Panc1 (cell line): ENCODE results near the gene VWC2L. TPM values are rescaled to one million over a fixed set of nuclear protein-coding genes. Genes with fewer than 3 reads are reported as not detected.

Experiments
- ATAC-seq: fragments of 200-7000 bp; cut with Tn5 transposase; 2 replicates; pipeline ENCODE4 v1.9.1; 2020; ENCODE audit warnings: mild to moderate bottlenecking, moderate library complexity
- BruUV-seq: library from RNA; stranded (reverse); fragments of 400-500 nt; replicated peaks from 2 replicates; lab custom pipeline; 2021; lab: Mats Ljungman, UMichigan
- CTCF ChIA-PET: fragments of 300-600 bp; sonication (Branson Sonifier 250); formaldehyde crosslinking; loops from one replicate; lab custom pipeline; 2022; ENCODE audit warnings: antibody characterized with exemption; lab: Charles Lee
- POLR2A ChIA-PET: fragments of 300-600 bp; sonication (Branson Sonifier 250); formaldehyde crosslinking; loops from one replicate; lab custom pipeline; 2022; ENCODE audit warnings: antibody characterized with exemption; lab: Charles Lee
- DNase-seq: peaks from one replicate; pipeline ENCODE4 v3.0.0-alpha.2; 2010; ENCODE audit warnings: low read depth, low spot score
- H3K27ac ChIP-seq: 2 replicates; pipeline ENCODE4 v1.5.1; 2011; ENCODE audit warnings: mild to moderate bottlenecking, low read length, inconsistent platforms
- H3K27me3 ChIP-seq: fragments of 200-500 bp; sonication (Bioruptor generic); 2 replicates; pipeline ENCODE4 v1.6.0; 2014; ENCODE audit warnings: low read length, inconsistent platforms; ENCODE audit not compliant: control insufficient read depth, insufficient read depth
- H3K36me3 ChIP-seq: fragments of 200-500 bp; sonication (Bioruptor generic); 2 replicates; pipeline ENCODE4 v1.5.1; 2014; ENCODE audit warnings: inconsistent platforms, mild to moderate bottlenecking, low read length, moderate library complexity; ENCODE audit not compliant: control insufficient read depth, insufficient read depth
- H3K4me1 ChIP-seq: 2 replicates; pipeline ENCODE4 v1.5.1; 2011; ENCODE audit warnings: inconsistent platforms, mild to moderate bottlenecking, low read length, moderate library complexity; ENCODE audit not compliant: control insufficient read depth, insufficient read depth
- H3K4me3 ChIP-seq, 2 experiments: 2 replicates each; pipeline ENCODE4 v1.5.1; 2011 to 2012; ENCODE audit warnings: low read depth in 2 of 2, low read length in 2 of 2, mild to moderate bottlenecking in 2 of 2, inconsistent platforms in 1 of 2, moderate library complexity in 1 of 2
- H3K9me3 ChIP-seq: fragments of 200-500 bp; sonication (Bioruptor generic); 2 replicates; pipeline ENCODE4 v1.5.1; 2014; ENCODE audit warnings: low read depth, mild to moderate bottlenecking, inconsistent platforms, low read length, moderate library complexity; ENCODE audit not compliant: control insufficient read depth, insufficient read depth
- POLR2AphosphoS5 ChIP-seq: IDR thresholded peaks from 2 replicates; pipeline ENCODE4 v1.6.1; 2012; ENCODE audit warnings: mild to moderate bottlenecking, low read depth, low read length, moderate library complexity
- SIN3A ChIP-seq: IDR thresholded peaks from 2 replicates; pipeline ENCODE4 v1.6.1; 2012; ENCODE audit warnings: low read depth, mild to moderate bottlenecking, low read length, moderate library complexity, borderline replicate concordance; ENCODE audit not compliant: insufficient read depth
- TCF7L2 ChIP-seq: IDR thresholded peaks from 2 replicates; pipeline ENCODE4 v1.6.1; 2011; ENCODE audit warnings: mild to moderate bottlenecking, low read depth, low read length, inconsistent platforms
- in situ Hi-C: cut with HindIII; loops from 2 replicates; pipeline ENCODE4 v1.10.0; 2016; ENCODE audit warnings: low sequenced_read_pairs, low pct_unique_long_range_greater_than_20kb
- intact Hi-C: fragments of 100-400 bp; cut with micrococcal nuclease; formaldehyde crosslinking; loops from one replicate; pipeline ENCODE4 v1.10.0; 2022; ENCODE audit not compliant: unreplicated experiment
- total RNA-seq: library from RNA; stranded (reverse); gene quantifications from one replicate; pipeline ENCODE4 v1.2.1, GENCODE V29; 2021; ENCODE audit not compliant: unreplicated experiment
- TF ChIP-seq, protein P1 (sequence below), 2 experiments: IDR thresholded peaks; 2 replicates each; pipeline ENCODE4 v1.6.1; 2011 to 2012; ENCODE audit warnings: low read depth in 2 of 2, control low read depth in 1 of 2, low read length in 1 of 2, mild to moderate bottlenecking in 1 of 2, moderate library complexity in 1 of 2; ENCODE audit not compliant: insufficient read depth in 1 of 2
- TF ChIP-seq, protein P2 (sequence below): fragments of 450-650 bp; IDR thresholded peaks from 2 replicates; pipeline ENCODE4 v1.5.1; 2017; ENCODE audit warnings: mild to moderate bottlenecking

VWC2L gene
- total RNA-seq, 1 experiment from 2014 or later, result not detected

DNA sequence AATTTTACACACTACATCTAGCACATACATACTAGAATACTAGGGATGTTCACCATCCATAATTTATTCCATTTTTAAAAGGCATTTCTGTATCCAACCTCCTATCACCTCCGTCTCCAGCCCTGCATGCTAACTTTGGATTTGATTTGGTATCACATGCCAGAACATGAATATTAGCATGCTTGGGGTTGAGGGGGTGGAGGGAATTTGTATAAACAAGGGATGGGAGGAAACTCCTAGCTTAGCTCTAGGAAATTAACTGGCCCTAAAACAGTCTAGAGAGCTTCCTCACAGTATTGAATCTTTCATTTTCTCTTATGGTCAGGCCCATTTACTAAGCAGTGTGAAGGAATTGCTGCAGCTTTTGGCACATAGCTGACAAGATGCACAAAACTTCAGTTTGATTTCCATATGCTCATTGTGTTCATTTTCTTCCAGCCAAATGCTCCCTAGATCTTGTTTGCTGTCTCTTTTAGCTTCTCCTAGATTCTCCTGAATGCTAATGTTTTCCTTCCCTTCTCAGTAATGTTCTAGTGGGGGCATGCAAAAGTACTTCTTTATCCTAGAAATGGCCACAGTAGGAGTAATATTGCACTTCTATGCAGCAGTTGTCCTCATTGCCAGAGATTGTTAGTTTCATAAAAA is 135.2 kb downstream of the VWC2L start:
- ATAC-seq, result no peak
- no peaks in the 10 kb centered on the region for H3K27me3 ChIP-seq
- no TSS peak for BruUV-seq
- no peaks in the 10 kb centered on the region for H3K36me3 ChIP-seq
- H3K9me3 ChIP-seq, result 0 out of 2 replicates have a peak, but pooled peaks cover 3% of the 10 kb centered on the region
- ChIA-PET POLR2A (no interaction called here), CTCF (no interaction called here)
- intact Hi-C loops (no loop called here), in situ Hi-C loops (no loop called here)
- H3K4me1 ChIP-seq, result no peaks in the 10 kb centered on the region
- H3K27ac ChIP-seq, result no peak overlapping the region
- no peak overlapping the region for H3K4me3 ChIP-seq
- DNase-seq, result no peak
- TF ChIP-seq SIN3A (no peak), POLR2AphosphoS5 (no peak), TCF7L2 (no peak)
- TF ChIP-seq, protein P1, sequence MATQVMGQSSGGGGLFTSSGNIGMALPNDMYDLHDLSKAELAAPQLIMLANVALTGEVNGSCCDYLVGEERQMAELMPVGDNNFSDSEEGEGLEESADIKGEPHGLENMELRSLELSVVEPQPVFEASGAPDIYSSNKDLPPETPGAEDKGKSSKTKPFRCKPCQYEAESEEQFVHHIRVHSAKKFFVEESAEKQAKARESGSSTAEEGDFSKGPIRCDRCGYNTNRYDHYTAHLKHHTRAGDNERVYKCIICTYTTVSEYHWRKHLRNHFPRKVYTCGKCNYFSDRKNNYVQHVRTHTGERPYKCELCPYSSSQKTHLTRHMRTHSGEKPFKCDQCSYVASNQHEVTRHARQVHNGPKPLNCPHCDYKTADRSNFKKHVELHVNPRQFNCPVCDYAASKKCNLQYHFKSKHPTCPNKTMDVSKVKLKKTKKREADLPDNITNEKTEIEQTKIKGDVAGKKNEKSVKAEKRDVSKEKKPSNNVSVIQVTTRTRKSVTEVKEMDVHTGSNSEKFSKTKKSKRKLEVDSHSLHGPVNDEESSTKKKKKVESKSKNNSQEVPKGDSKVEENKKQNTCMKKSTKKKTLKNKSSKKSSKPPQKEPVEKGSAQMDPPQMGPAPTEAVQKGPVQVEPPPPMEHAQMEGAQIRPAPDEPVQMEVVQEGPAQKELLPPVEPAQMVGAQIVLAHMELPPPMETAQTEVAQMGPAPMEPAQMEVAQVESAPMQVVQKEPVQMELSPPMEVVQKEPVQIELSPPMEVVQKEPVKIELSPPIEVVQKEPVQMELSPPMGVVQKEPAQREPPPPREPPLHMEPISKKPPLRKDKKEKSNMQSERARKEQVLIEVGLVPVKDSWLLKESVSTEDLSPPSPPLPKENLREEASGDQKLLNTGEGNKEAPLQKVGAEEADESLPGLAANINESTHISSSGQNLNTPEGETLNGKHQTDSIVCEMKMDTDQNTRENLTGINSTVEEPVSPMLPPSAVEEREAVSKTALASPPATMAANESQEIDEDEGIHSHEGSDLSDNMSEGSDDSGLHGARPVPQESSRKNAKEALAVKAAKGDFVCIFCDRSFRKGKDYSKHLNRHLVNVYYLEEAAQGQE (IDR thresholded peaks at IDR 0.05; ENCODE audit: insufficient read depth in 1 of 2, low read depth in 2 of 2, low read length in 1 of 2), result no peak
- TF ChIP-seq, protein P2, sequence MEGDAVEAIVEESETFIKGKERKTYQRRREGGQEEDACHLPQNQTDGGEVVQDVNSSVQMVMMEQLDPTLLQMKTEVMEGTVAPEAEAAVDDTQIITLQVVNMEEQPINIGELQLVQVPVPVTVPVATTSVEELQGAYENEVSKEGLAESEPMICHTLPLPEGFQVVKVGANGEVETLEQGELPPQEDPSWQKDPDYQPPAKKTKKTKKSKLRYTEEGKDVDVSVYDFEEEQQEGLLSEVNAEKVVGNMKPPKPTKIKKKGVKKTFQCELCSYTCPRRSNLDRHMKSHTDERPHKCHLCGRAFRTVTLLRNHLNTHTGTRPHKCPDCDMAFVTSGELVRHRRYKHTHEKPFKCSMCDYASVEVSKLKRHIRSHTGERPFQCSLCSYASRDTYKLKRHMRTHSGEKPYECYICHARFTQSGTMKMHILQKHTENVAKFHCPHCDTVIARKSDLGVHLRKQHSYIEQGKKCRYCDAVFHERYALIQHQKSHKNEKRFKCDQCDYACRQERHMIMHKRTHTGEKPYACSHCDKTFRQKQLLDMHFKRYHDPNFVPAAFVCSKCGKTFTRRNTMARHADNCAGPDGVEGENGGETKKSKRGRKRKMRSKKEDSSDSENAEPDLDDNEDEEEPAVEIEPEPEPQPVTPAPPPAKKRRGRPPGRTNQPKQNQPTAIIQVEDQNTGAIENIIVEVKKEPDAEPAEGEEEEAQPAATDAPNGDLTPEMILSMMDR, result no peak

DNA sequence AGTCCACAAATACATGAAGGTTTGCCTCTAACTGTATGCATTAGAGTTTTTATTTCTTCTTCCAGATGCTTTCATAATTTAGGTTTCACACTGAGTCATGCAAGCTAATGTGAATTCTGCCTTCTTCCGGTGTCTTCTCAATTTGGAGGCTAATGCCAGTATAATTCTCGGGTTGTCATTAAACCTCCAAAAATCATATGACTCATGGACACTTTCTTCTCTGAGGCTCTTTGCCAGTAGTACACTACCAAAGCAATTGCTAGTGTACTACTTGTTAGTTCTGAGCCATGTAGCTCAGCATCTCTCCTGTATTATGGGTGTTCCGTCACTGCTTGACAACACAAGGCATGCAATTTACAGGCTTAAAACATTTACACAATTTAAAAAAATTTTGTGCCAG is 137.1 kb downstream of the VWC2L start:
- ChIA-PET POLR2A (no interaction called here), CTCF (interaction anchor here (0.5 kb wide), 1 partner anchor 178 kb away, joined by 4 read pairs; no protein-coding TSS in a partner anchor)
- Histone ChIP-seq H3K36me3 (no peaks in the 10 kb centered on the region), H3K9me3 (0 out of 2 replicates have a peak, but pooled peaks cover 3% of the 10 kb centered on the region), H3K27me3 (no peaks in the 10 kb centered on the region), H3K4me1 (no peaks in the 10 kb centered on the region), H3K4me3 (no peak overlapping the region), H3K27ac (no peak overlapping the region)
- no peak for DNase-seq
- in situ Hi-C loops, result no loop called here
- no peak for ATAC-seq
- no TSS peak for BruUV-seq
- no peak for TF ChIP-seq TCF7L2
- TF ChIP-seq, protein P1 (IDR thresholded peaks at IDR 0.05; ENCODE audit: insufficient read depth in 1 of 2, low read depth in 2 of 2, low read length in 1 of 2), result no peak
- TF ChIP-seq POLR2AphosphoS5, result no peak
- intact Hi-C loops, result no loop called here
